Omental fat pad (tissue), 4 donors: Measurements from ENCODE around the gene GABRB3. TPM values are rescaled to one million over a fixed set of nuclear protein-coding genes. Genes with fewer than 3 reads are reported as not detected.

Experiments
- ATAC-seq: fragments of 150-250 bp; one replicate; pipeline ENCODE4 v1.9.1; 2016; ENCODE audit warnings: mild to moderate bottlenecking, moderate library complexity; ENCODE audit not compliant: low FRiP score
- DNase-seq: peaks from one replicate; pipeline ENCODE4 v3.0.0-alpha.2; 2019; ENCODE audit warnings: low spot score
- CTCF ChIP-seq, 3 donors: fragments of 450-650 bp; IDR thresholded peaks; one replicate each; pipeline ENCODE4 v1.5.1; 2016 to 2017; ENCODE audit warnings: antibody characterized with exemption in 3 of 3, mild to moderate bottlenecking in 3 of 3, moderate library complexity in 2 of 3
- total RNA-seq, 4 donors: library from RNA; depleted of rRNA; stranded (reverse); fragments of >200 nt; gene quantifications; one replicate each; pipeline ENCODE4 v1.1.0, GENCODE V29; 2016

Gene GABRB3
- total RNA-seq, 4 donors from 2014 or later, result 0.72 to 1.8 (median 1.2) TPM

GRCh38 chr15:26561130-26561529, 211.7 kb downstream of the GABRB3 start:
- TF ChIP-seq CTCF (IDR thresholded peaks at IDR 0.05), result no peak
- ATAC-seq (no peak), DNase-seq (no peak)

- ATAC-seq (no peak), DNase-seq (no peak)
- TF ChIP-seq CTCF (IDR thresholded peaks at IDR 0.05), result no peak
These were observed 217.0 kb downstream of the GABRB3 start for GRCh38 chr15:26555898-26556297.

- TF ChIP-seq CTCF (IDR thresholded peaks at IDR 0.05), result no peak
- ATAC-seq, result no peak
- no peak for DNase-seq
These were observed 221.4 kb downstream of the GABRB3 start for GRCh38 chr15:26551473-26551872.

- TF ChIP-seq CTCF (IDR thresholded peaks at IDR 0.05), result no peak
- DNase-seq (no peak), ATAC-seq (no peak)
These were observed 222.0 kb downstream of the GABRB3 start for GRCh38 chr15:26550880-26551279.

GRCh38 chr15:26537663-26538062, 235.2 kb downstream of the GABRB3 start:
- no peak for ATAC-seq
- TF ChIP-seq CTCF (IDR thresholded peaks at IDR 0.05), result no peak
- no peak for DNase-seq

GRCh38 chr15:26531489-26531888, 241.4 kb downstream of the GABRB3 start:
- no peak for ATAC-seq
- no peak for DNase-seq
- TF ChIP-seq CTCF (IDR thresholded peaks at IDR 0.05), result no peak

GRCh38 chr15:26525096-26525495, 247.8 kb downstream of the GABRB3 start:
- no peak for TF ChIP-seq CTCF (IDR thresholded peaks at IDR 0.05)
- ATAC-seq (no peak), DNase-seq (no peak)
